ENCODE measurements around the gene LARGE1. TPM values are rescaled to one million over a fixed set of nuclear protein-coding genes. Genes with fewer than 3 reads are reported as not detected.
A peak's percentile ranks its signal among the peaks of the same experiment; 100 is the strongest.

LARGE1 gene
- total RNA-seq, 1 donor from 2014 or later, result 195 TPM

DNA sequence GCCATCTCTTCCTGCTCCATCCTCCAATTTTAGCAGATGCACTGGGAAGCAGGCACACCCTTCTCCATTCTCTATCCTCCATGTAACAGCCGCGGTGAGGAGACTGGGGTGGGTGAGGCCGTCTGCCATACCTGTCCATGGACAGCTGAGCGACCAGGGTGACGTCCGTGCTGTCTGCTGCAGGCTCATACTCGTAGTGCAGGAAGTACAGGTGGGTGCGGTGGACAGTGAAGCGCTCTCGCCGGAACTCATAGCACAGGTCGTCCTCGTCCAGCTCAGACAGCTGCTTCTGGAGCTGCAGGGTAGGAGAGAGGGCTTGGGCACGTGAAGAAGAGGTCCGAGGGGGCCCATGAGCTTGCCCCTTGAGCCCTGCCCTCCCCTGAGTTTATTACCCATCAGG, 604.3 kb downstream of the LARGE1 start:
- H3K27ac Mint-ChIP-seq, result no peak overlapping the region
- no peaks in the 10 kb centered on the region for H3K9me3 Mint-ChIP-seq (ENCODE audit: low read depth)
- H3K4me3 Mint-ChIP-seq (ENCODE audit: low read depth), result no peak overlapping the region
- peaks cover 34% of the 10 kb centered on the region for H3K36me3 Mint-ChIP-seq (ENCODE audit: insufficient read depth)
- no peaks in the 10 kb centered on the region for H3K27me3 Mint-ChIP-seq
- H3K4me1 Mint-ChIP-seq (ENCODE audit: low read depth), result peaks cover 3% of the 10 kb centered on the region
- DNase-seq (ENCODE audit: low spot score, unreplicated experiment), result no peak
- TF ChIP-seq, protein P1, sequence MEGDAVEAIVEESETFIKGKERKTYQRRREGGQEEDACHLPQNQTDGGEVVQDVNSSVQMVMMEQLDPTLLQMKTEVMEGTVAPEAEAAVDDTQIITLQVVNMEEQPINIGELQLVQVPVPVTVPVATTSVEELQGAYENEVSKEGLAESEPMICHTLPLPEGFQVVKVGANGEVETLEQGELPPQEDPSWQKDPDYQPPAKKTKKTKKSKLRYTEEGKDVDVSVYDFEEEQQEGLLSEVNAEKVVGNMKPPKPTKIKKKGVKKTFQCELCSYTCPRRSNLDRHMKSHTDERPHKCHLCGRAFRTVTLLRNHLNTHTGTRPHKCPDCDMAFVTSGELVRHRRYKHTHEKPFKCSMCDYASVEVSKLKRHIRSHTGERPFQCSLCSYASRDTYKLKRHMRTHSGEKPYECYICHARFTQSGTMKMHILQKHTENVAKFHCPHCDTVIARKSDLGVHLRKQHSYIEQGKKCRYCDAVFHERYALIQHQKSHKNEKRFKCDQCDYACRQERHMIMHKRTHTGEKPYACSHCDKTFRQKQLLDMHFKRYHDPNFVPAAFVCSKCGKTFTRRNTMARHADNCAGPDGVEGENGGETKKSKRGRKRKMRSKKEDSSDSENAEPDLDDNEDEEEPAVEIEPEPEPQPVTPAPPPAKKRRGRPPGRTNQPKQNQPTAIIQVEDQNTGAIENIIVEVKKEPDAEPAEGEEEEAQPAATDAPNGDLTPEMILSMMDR (IDR thresholded peaks at IDR 0.05; ENCODE audit: unreplicated experiment), result no peak

DNA sequence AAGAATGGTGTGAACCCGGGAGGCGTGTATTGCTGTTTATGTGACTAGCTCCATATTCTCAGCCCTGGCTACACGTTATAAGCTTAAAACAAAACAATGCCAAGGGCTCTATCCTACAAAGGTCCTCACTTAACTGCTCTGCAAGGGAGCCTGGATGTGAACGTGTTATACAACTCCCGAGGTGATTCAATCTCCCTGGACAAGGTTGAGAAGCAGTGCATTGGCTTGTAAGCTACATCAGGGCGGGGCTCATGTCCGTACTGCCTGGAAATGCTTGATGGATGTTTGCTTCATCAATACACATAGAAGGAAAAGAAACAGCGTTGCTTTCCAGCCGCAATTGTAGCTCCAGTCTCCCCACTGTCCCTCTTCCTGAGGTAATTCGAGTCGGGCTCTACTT, 605.2 kb downstream of the LARGE1 start:
- no peak overlapping the region for H3K27ac Mint-ChIP-seq
- peaks cover 33% of the 10 kb centered on the region for H3K36me3 Mint-ChIP-seq (ENCODE audit: insufficient read depth)
- DNase-seq (ENCODE audit: low spot score, unreplicated experiment), result no peak
- H3K9me3 Mint-ChIP-seq (ENCODE audit: low read depth), result no peaks in the 10 kb centered on the region
- no peak overlapping the region for H3K4me3 Mint-ChIP-seq (ENCODE audit: low read depth)
- TF ChIP-seq, protein P1 (IDR thresholded peaks at IDR 0.05; ENCODE audit: unreplicated experiment), result no peak
- peaks cover 3% of the 10 kb centered on the region for H3K4me1 Mint-ChIP-seq (ENCODE audit: low read depth)
- no peaks in the 10 kb centered on the region for H3K27me3 Mint-ChIP-seq

DNA sequence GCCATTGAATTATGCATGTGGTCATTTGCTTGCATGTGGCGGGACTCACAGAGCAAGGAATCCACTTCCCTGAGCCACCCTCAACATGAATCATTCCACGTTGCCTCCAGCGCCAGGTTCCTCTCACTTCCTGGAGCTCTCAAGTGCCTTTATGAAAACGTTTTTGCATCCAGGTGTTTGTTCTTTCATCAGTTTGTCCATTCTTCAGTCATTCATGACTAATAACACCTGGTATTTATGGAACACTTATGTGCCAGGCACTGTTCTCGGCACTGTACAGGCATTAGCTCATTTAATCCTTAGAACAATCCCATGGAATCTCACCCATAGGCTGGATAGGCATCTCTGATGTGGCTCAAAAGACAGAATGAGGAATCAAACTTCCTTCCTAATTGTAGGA, 606.0 kb downstream of the LARGE1 start:
- Mint-ChIP-seq H3K27ac (peak overlapping the region; percentile 37), H3K27me3 (no peaks in the 10 kb centered on the region), H3K4me3 (ENCODE audit: low read depth) (no peak overlapping the region), H3K36me3 (ENCODE audit: insufficient read depth) (peaks cover 36% of the 10 kb centered on the region), H3K9me3 (ENCODE audit: low read depth) (no peaks in the 10 kb centered on the region), H3K4me1 (ENCODE audit: low read depth) (peaks cover 3% of the 10 kb centered on the region)
- DNase-seq (ENCODE audit: low spot score, unreplicated experiment), result no peak
- TF ChIP-seq, protein P1 (IDR thresholded peaks at IDR 0.05; ENCODE audit: unreplicated experiment), result no peak

DNA sequence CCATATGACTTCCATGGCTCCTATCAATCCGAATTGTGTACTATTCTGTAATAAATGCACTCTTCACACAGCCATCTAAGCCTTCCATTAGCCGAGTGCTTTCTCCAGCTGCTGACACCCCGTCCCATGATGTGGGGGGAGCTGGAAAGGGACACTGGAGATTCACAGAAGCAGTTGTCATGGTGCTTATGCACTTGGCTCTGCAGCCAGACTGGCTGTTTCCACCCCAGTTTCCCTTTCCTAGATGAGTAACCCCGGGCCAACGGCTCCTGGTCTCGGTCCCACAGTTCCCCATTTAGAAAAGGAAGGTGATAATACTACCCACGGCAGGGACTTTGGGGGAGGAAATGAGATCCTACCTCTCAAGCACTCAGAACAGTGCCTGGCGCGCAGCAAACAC, 617.2 kb downstream of the LARGE1 start:
- peaks cover 14% of the 10 kb centered on the region for H3K4me1 Mint-ChIP-seq (ENCODE audit: low read depth)
- H3K4me3 Mint-ChIP-seq (ENCODE audit: low read depth), result no peak overlapping the region
- H3K27ac Mint-ChIP-seq, result no peak overlapping the region
- no peaks in the 10 kb centered on the region for H3K9me3 Mint-ChIP-seq (ENCODE audit: low read depth)
- peaks cover 20% of the 10 kb centered on the region for H3K36me3 Mint-ChIP-seq (ENCODE audit: insufficient read depth)
- TF ChIP-seq, protein P1 (IDR thresholded peaks at IDR 0.05; ENCODE audit: unreplicated experiment), result no peak
- H3K27me3 Mint-ChIP-seq, result no peaks in the 10 kb centered on the region
- no peak for DNase-seq (ENCODE audit: low spot score, unreplicated experiment)

DNA sequence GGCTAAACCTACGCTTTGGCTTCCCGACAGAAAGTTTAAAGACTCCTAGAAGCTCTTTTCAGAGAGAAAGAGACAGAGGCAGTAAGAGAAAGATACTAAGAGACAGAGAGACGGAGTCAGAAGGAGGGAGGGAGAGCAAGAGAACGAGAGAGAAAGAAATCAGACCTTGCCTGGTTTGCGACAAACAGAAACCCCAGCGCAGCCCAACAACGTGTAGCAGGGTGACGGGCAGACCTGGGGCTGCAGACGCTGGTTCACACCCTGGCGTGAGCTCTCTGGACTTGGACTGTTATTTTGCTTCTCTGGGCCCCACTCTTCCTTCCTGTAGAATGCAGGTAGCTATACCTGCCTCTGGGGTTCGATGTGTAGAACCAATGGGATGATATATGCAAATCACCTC, 617.7 kb downstream of the LARGE1 start:
- TF ChIP-seq, protein P1 (IDR thresholded peaks at IDR 0.05; ENCODE audit: unreplicated experiment), result no peak
- H3K36me3 Mint-ChIP-seq (ENCODE audit: insufficient read depth), result peaks cover 18% of the 10 kb centered on the region
- no peak for DNase-seq (ENCODE audit: low spot score, unreplicated experiment)
- no peaks in the 10 kb centered on the region for H3K27me3 Mint-ChIP-seq
- no peak overlapping the region for H3K4me3 Mint-ChIP-seq (ENCODE audit: low read depth)
- no peaks in the 10 kb centered on the region for H3K9me3 Mint-ChIP-seq (ENCODE audit: low read depth)
- H3K27ac Mint-ChIP-seq, result no peak overlapping the region
- peaks cover 14% of the 10 kb centered on the region for H3K4me1 Mint-ChIP-seq (ENCODE audit: low read depth)
